ENCODE data around the gene LAMC1.

LAMC1 gene

DNA sequence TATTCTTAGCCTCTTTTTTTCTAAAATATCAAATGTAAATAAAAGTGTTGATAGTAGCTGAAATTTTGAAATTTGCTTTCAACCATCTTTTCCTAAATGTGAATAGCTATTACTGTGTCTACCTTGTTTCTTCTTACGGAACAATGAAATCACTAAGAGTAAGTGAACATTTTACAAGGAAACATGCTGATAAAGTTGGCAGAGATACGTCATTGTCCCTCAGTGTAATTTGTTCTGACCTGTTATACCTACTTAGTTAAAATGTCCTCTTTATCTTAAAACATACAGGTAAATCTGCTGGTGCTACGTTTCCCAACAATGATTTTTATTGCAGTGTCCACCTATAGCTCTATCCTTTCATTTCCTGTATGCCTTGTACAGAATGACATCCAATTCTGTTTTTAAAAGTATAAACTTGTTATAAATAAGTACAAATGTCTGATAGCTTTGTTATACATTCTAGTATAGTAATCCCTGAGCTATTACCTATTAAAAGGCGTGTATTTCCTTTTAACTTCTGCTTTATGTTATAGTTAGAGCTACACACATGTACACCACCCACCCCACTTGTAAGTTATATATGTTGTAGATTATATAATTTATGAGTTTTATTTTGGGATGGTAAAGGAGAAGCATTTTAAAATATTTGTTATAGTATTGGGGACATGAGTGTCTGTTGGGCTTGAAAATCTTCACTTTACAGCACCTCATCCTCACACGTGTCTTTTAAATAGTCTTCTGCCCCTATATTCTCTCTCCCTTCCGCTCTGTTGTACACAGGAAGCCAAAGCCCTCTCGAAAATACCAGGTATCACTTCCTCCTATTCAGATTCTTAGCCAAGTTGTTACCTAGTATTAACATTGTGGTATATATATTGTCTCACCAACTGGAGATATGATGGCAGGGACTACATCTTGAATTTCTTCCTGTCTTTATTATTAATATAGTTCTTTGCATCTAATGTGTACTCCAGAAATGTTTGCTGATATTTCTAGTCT, 25.2 kb downstream of the LAMC1 start:
- TF ChIP-seq, protein P1, sequence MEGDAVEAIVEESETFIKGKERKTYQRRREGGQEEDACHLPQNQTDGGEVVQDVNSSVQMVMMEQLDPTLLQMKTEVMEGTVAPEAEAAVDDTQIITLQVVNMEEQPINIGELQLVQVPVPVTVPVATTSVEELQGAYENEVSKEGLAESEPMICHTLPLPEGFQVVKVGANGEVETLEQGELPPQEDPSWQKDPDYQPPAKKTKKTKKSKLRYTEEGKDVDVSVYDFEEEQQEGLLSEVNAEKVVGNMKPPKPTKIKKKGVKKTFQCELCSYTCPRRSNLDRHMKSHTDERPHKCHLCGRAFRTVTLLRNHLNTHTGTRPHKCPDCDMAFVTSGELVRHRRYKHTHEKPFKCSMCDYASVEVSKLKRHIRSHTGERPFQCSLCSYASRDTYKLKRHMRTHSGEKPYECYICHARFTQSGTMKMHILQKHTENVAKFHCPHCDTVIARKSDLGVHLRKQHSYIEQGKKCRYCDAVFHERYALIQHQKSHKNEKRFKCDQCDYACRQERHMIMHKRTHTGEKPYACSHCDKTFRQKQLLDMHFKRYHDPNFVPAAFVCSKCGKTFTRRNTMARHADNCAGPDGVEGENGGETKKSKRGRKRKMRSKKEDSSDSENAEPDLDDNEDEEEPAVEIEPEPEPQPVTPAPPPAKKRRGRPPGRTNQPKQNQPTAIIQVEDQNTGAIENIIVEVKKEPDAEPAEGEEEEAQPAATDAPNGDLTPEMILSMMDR (IDR thresholded peaks at IDR 0.05; ENCODE audit: insufficient read depth, low read depth, low read length, missing control alignments): no peak
- no peak overlapping the region for H3K4me3 ChIP-seq (ENCODE audit: low read length)
- DNase-seq (ENCODE audit: low read depth): no peak

DNA sequence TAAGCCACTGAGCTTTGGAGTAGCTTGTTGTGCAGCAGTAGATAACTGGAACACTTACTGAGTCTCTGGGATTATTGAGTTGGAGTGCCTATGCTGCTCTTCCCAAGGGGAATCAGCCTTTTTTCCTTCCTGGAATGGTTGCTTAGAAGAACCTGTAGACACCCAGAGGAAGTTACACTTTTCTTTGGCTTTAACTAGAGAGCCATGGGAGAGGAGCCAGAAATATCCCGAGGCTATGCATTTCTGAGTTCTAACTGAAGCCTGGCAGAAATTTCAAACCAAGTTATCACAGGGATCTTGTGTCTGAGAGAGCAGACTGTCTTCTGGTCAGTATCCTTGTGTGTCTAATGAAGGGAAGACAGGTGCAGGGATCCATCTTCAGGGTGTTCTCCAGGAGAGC, 28.3 kb downstream of the LAMC1 start:
- DNase-seq (ENCODE audit: low read depth): no peak
- no peak overlapping the region for H3K4me3 ChIP-seq (ENCODE audit: low read length)
- TF ChIP-seq, protein P1 (IDR thresholded peaks at IDR 0.05; ENCODE audit: insufficient read depth, low read depth, low read length, missing control alignments): no peak

DNA sequence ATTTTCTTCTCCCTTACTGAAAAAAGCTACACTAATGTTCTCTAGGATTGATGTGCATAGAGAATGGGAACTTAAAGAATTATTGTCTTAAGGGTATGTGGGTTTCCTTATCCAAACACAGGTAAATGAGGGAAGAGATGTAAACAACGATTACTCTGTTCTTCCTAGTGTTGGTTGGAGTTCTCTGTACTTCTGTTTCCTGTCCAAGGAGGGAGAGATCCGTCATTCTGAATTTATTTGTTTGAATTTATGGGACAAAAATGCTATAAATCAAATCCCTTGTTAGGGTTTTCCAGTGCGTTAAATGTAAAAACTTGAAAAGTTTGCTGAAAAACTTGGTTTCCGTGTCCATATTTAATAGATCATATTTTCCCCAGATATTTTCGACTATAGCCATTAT, 29.6 kb downstream of the LAMC1 start:
- no peak for DNase-seq (ENCODE audit: low read depth)
- TF ChIP-seq, protein P1 (IDR thresholded peaks at IDR 0.05; ENCODE audit: insufficient read depth, low read depth, low read length, missing control alignments): no peak
- no peak overlapping the region for H3K4me3 ChIP-seq (ENCODE audit: low read length)

DNA sequence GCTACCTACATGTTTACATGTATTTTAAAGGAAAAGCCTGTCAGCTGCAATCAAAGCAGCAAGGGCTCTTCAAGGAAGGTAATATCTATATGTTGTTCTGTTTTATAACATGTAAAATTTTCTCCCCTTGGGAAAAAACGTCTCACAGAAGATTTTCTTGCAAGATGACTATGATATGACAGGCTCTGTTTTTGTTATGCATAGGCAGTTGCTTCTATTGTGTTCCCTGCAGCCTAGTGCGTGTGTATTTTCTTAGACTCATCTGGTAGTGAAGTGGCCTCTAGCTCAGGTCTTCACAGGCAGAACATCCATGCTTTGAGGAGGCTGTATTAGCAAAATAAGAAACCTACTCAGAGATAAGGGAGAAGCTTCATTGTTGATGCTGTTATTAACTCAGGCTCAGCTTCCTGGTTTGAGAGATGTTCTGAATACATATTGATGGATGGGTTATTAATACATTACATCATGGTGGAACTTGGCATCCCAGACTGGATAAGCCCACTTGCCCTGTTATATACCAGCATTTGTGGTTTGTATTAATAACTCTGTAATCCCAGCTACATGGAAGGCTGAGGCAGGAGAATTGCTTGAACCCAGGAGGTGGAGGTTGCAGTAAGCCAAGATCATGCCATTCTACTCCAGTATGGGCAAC, 35.8 kb downstream of the LAMC1 start:
- TF ChIP-seq, protein P1 (IDR thresholded peaks at IDR 0.05; ENCODE audit: insufficient read depth, low read depth, low read length, missing control alignments): no peak
- H3K4me3 ChIP-seq (ENCODE audit: low read length): no peak overlapping the region
- DNase-seq (ENCODE audit: low read depth): peak; percentile 23

DNA sequence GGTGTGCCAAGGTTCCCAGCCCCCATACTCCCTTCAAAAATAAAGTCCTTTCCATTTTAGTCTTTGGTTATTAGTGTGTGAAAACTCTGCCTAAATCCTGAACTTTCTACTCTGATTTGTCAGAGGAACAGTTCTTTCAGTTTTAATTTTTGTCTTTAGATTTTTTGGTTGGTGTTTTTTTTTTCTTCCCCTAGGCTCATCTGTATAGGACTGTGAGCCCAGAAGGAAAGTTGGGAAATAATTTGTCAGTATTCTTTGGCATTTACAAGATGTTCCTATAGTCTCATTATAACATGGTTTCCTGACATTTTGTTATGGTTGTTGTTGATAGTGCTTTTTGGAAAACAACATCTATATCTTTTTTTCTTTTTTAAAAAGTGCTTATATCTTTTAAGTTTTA, 38.0 kb downstream of the LAMC1 start:
- DNase-seq (ENCODE audit: low read depth): no peak
- TF ChIP-seq, protein P1 (IDR thresholded peaks at IDR 0.05; ENCODE audit: insufficient read depth, low read depth, low read length, missing control alignments): no peak
- H3K4me3 ChIP-seq (ENCODE audit: low read length): no peak overlapping the region

DNA sequence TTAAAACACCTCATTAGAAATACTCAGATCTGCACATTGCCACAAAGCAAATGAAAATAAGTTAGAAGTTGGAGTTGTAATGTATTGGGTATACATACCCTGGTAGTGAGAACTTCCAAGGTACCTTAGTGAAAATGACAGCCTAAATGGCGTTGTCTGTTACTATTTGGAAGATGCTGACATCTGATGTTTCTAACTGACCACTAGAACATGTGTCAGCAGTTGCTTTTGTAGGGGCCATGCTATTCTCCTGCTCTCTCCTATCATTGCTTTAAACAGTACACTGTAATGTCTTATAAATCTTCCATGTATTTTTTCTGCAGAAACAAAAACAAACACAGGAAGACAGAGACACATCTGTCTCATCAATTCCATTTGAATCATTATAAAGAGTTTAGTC, 40.1 kb downstream of the LAMC1 start:
- TF ChIP-seq, protein P1 (IDR thresholded peaks at IDR 0.05; ENCODE audit: insufficient read depth, low read depth, low read length, missing control alignments): no peak
- no peak for DNase-seq (ENCODE audit: low read depth)

More for the DNA sequence above, 40.1 kb downstream of the LAMC1 start:
- H3K4me3 ChIP-seq (ENCODE audit: low read length): no peak overlapping the region
